DMS53 treated with DMSO at 0.1 percent for 48 hours (cell line): ENCODE measurements around the gene GRIA2.

Source experiments
- DNase-seq: peaks from one replicate; lab custom pipeline; 2025; ENCODE audit not compliant: unreplicated experiment; lab: John Stamatoyannopoulos, UW

The GRIA2 gene

DNA sequence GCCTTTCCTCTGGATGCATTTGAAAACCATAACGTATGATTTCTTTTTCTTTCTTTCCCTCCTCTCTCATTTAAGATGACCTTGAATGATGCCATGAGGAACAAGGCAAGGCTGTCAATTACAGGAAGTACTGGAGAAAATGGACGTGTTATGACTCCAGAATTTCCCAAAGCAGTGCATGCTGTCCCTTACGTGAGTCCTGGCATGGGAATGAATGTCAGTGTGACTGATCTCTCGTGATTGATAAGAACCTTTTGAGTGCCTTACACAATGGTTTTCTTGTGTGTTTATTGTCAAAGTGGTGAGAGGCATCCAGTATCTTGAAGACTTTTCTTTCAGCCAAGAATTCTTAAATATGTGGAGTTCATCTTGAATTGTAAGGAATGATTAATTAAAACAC, 142.8 kb downstream of the GRIA2 start:
- no peak for DNase-seq

DNA sequence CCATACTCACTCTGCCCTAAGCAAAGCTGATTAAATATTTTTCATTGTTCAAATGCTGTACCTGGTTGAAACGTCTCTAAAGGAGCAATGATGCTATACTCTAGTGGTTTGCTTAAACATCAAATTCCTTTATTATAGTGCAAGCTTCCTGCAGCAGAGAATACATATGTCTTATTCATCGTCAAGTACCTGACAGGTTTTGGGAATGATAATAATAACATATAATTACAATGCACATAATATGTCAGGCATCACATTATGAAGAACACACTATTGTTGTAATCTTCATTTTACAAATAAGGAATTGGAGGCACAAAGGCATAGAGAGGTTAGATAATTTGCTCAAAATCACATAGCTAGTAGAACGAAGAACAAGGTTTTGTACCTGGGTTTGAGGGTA, 151.6 kb downstream of the GRIA2 start:
- DNase-seq, result no peak

DNA sequence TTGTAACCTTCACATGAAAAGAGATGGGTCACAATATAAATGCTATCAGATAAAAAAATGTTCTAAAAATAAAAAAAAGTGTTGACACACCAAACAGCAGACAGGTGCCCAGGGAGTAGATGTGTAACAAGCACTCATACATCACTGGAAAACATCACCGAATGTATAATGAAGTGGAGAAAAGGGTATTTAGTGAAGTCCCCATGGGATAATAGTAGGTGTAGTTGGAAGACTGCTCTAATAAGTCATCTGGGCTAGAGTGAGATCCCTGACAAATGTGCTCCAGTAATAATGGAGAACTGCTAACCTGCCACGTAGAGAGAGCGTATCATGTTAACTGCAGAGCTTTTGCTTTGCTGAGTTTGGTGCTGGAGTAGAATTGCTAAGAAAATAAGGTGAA, 152.0 kb downstream of the GRIA2 start:
- peak; percentile 20 for DNase-seq

DNA sequence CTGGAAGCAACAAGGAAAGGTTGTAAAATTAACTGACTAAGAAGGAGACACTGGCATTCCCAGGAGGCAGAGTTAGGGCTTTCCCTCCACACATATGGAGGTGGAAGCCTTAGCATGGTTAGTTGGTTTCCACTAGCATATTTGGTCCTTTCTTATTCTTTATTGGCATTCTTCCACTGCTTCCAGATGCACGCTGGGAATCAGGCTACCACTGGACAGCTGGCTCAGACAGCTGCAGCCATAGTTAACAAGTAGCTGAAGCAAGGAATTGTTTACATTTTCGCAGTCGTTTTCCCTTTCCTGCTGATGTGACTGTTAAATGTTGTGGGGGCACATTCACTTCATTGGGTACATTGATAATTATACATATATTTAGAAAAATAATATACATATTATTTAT, 169.2 kb downstream of the GRIA2 start:
- peak; percentile 38 for DNase-seq

DNA sequence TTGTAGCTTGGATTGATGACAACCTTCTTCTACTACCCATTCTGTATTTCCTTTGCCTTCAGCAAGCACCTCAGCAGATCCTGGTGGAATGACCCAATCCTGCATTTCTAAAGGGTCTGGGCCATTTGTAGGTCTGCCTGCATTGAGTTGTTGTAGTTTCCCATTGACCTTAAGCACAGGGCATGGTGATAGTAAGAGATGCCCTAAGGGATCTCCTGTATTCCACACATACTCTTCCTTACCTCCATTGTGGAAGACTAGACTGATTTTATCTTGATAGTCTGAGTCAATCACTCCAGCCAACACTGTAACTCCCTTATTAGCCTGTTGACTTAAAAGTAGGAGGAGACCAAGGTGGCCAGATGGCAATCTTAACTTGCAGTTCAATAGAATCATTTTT, 184.5 kb downstream of the GRIA2 start:
- DNase-seq, result no peak
